ENCODE data around the gene PSMB10. TPM values are rescaled to one million over a fixed set of nuclear protein-coding genes. Genes with fewer than 3 reads are reported as not detected.

PSMB10 gene
- total and polyA plus RNA-seq, 2 of the 8 experiments (the other 6 are each of a cell fraction or from before 2014, with no cell fraction given), result 32.1 to 61.9 TPM

DNA sequence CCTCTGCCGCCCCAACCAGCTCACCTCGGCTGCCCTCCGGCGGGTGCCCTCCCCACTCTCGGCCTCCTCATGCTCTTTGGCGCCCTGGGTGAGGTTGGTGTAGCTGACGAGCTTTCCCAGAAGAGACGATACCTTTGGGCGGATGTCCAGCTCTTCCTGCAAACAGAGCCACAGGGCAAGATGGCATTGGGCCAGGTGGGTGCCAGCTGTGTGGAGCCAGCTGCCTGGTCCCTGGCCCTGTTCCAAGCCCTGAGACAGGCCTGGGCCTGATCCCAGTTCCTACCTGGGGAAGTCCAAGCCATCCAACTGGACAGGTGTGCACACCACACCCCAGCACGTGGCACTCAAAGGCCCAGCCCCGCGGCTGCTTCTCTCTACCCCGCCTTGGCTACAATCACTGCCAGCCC lies 24.9 kb upstream of the PSMB10 start:
- H3K27ac ChIP-seq (ENCODE audit: low read depth, low read length), result no peak overlapping the region
- H2AFZ ChIP-seq (ENCODE audit: low read length), result no peak overlapping the region
- no peak overlapping the region for H3K23ac ChIP-seq (ENCODE audit: insufficient read length)
- peaks cover 12% of the 10 kb centered on the region; the same call in 1 of the 2 replicates for H3K79me1 ChIP-seq (ENCODE audit: low read depth, low read length)
- no peak overlapping the region for H4K91ac ChIP-seq (replicated peaks; ENCODE audit: insufficient read length, low read length)
- no peaks in the 10 kb centered on the region for H3K9me3 ChIP-seq (ENCODE audit: insufficient read depth in 2 of 2, low read depth in 1 of 2, low read length in 1 of 2)
- no peak overlapping the region for H2BK5ac ChIP-seq (ENCODE audit: low read depth, low read length)
- H2BK20ac ChIP-seq (ENCODE audit: low read length), result no peak overlapping the region
- H3K4ac ChIP-seq (replicated peaks; ENCODE audit: insufficient read length, low read depth, low read length), result no peak overlapping the region
- H3K14ac ChIP-seq (ENCODE audit: insufficient read length), result no peak overlapping the region
- no peaks in the 10 kb centered on the region; the same call in 1 of the 2 replicates for H3K23me2 ChIP-seq (ENCODE audit: low read depth, low read length)
- H2BK120ac ChIP-seq (replicated peaks; ENCODE audit: low read depth, low read length), result no peak overlapping the region
- peaks cover 4 to 27% (median 22%) of the 10 kb centered on the region in 4 experiments; a peak in 6 of 8 replicates for H3K36me3 ChIP-seq (ENCODE audit: control insufficient read depth in 2 of 4, insufficient read depth in 4 of 4, low read length in 3 of 4)
- H4K5ac ChIP-seq (ENCODE audit: insufficient read length, low read depth, low read length), result no peak overlapping the region
- DNase-seq (ENCODE audit: low read depth in 1 of 2, low spot score in 2 of 2) (no peak), FAIRE-seq (no peak)
- H3K18ac ChIP-seq (ENCODE audit: extremely low read depth, low read length), result no peak overlapping the region
- H3K4me3 ChIP-seq (ENCODE audit: extremely low read depth in 1 of 4, insufficient read depth in 2 of 4, low read depth in 3 of 4, low read length in 4 of 4), result no peak overlapping the region
- ChIA-PET CTCF (ENCODE audit: partially characterized antibody) (interaction anchor here (0.9 to 10.9 kb wide), 3 partner anchors 17 to 66 kb away, joined by 3 to 90 read pairs (median 9); partner anchors contain the start of gene LCAT), POLR2A (ENCODE audit: partially characterized antibody) (interaction anchor here (0.8 to 0.9 kb wide), 2 partner anchors 10 to 17 kb away, joined by 3 read pairs; partner anchors contain the start of gene LCAT)
- peaks cover 4 to 25% of the 10 kb centered on the region in 2 experiments for H4K20me1 ChIP-seq (replicated peaks in 1 of 2; ENCODE audit: control insufficient read depth in 1 of 2, insufficient read depth in 2 of 2, low read length in 2 of 2)
- H4K8ac ChIP-seq (ENCODE audit: extremely low read depth, insufficient read depth, low read length), result no peak overlapping the region
- no peak overlapping the region for H2AK5ac ChIP-seq (ENCODE audit: low read depth, low read length)
- no peak overlapping the region for H3K9ac ChIP-seq (replicated peaks in 1 of 4; ENCODE audit: extremely low read depth in 1 of 4, low read depth in 3 of 4, low read length in 3 of 4)
- WGBS, 2 experiments (ENCODE audit: extremely low coverage in 1 of 2, insufficient coverage in 1 of 2, insufficient read length in 1 of 2, insufficient replicate concordance in 2 of 2, low coverage in 1 of 2, low lambda C conversion rate in 2 of 2, missing lambda C conversion rate in 1 of 2), result 98% methylated on average over 12 of the region's 13 CpGs; no CpG with 5 or more reads in 1 of the 2 experiments
- H3K27me3 ChIP-seq (replicated peaks in 1 of 4; ENCODE audit: control insufficient read depth in 3 of 4, extremely low read depth in 1 of 4, insufficient read depth in 3 of 4, low read length in 3 of 4), result no peaks in the 10 kb centered on the region
- no peak overlapping the region for H3K56ac ChIP-seq (replicated peaks; ENCODE audit: insufficient read length, low read depth, low read length)
- H2BK12ac ChIP-seq (ENCODE audit: low read depth, low read length), result no peak overlapping the region
- H3K4me1 ChIP-seq (replicated peaks in 1 of 4; ENCODE audit: control insufficient read depth in 3 of 4, insufficient read depth in 4 of 4, low read length in 3 of 4), result peaks cover 3 to 15% (median 12%) of the 10 kb centered on the region in 4 experiments; a peak in 6 of 7 replicates
- no peak overlapping the region for H2BK15ac ChIP-seq (ENCODE audit: low read length)
- no peak for TF ChIP-seq ZNF274 (IDR thresholded peaks at IDR 0.05; ENCODE audit: borderline replicate concordance, extremely low read depth, low read length)
- TF ChIP-seq CHD1 (IDR thresholded peaks at IDR 0.05; ENCODE audit: low read depth, low read length), result no peak
- TF ChIP-seq POLR2AphosphoS5 (IDR thresholded peaks at IDR 0.05; ENCODE audit: low read depth, low read length), result no peak
- TF ChIP-seq PHF8 (conservative IDR thresholded peaks at IDR 0.05; ENCODE audit: low read depth, low read length), result no peak
- TF ChIP-seq, protein P1, sequence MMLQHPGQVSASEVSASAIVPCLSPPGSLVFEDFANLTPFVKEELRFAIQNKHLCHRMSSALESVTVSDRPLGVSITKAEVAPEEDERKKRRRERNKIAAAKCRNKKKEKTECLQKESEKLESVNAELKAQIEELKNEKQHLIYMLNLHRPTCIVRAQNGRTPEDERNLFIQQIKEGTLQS (IDR thresholded peaks at IDR 0.05; ENCODE audit: insufficient read depth, low read depth, low read length), result no peak
- TF ChIP-seq EGR1 (IDR thresholded peaks at IDR 0.05; ENCODE audit: borderline replicate concordance, low read depth, low read length), result no peak
- TF ChIP-seq SP1 (IDR thresholded peaks at IDR 0.05; ENCODE audit: low read depth, low read length), result no peak
- no peak for TF ChIP-seq EZH2 (IDR thresholded peaks at IDR 0.05; ENCODE audit: low read depth, low read length, severe bottlenecking)
- no peak for TF ChIP-seq TCF12 (IDR thresholded peaks at IDR 0.05; ENCODE audit: low read depth, low read length)
- TF ChIP-seq, protein P2, sequence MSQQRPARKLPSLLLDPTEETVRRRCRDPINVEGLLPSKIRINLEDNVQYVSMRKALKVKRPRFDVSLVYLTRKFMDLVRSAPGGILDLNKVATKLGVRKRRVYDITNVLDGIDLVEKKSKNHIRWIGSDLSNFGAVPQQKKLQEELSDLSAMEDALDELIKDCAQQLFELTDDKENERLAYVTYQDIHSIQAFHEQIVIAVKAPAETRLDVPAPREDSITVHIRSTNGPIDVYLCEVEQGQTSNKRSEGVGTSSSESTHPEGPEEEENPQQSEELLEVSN (IDR thresholded peaks at IDR 0.05), result no peak
- TF ChIP-seq SP2 (IDR thresholded peaks at IDR 0.05; ENCODE audit: low read length), result no peak
- TF ChIP-seq RFX5 (IDR thresholded peaks at IDR 0.05; ENCODE audit: borderline replicate concordance, low read depth, low read length), result no peak
- no peak for TF ChIP-seq SRF (IDR thresholded peaks at IDR 0.05; ENCODE audit: low read depth, low read length)
- H3K4me2 ChIP-seq (ENCODE audit: insufficient read depth in 1 of 2, low read depth in 2 of 2, low read length in 2 of 2), result no peak overlapping the region
- no peaks in the 10 kb centered on the region; a peak in 1 of 4 replicates for H3K79me2 ChIP-seq (ENCODE audit: control insufficient read depth in 1 of 2, insufficient read depth in 2 of 2, low read length in 2 of 2)

Measured in H1 (cell line).